ENCODE data around the gene FTH1.

The FTH1 gene

GRCh38 chr11:61918251-61918937, 49.0 kb downstream of the FTH1 start:
- Histone ChIP-seq H3K9me2 (replicated peaks; ENCODE audit: low read depth, low read length) (no peaks in the 10 kb centered on the region), H3F3A (ENCODE audit: low read depth) (no peaks in the 10 kb centered on the region), H3K79me2 (ENCODE audit: insufficient read depth, low read length) (no peaks in the 10 kb centered on the region), H4K20me1 (ENCODE audit: insufficient read depth, low read length, poor library complexity, severe bottlenecking) (no peaks in the 10 kb centered on the region), H3K27me3 (ENCODE audit: insufficient read depth, low read length, poor library complexity, severe bottlenecking) (no peaks in the 10 kb centered on the region), H3K36me3 (ENCODE audit: insufficient read depth, low read length) (no peaks in the 10 kb centered on the region), H3K4me2 (ENCODE audit: low read depth, low read length, poor library complexity, severe bottlenecking) (no peak overlapping the region), H2AFZ (ENCODE audit: low read length) (no peak overlapping the region), H3K9me3 (ENCODE audit: insufficient read depth, low read depth, low read length) (no peaks in the 10 kb centered on the region), H3K4me3 (ENCODE audit: low read length, poor library complexity, severe bottlenecking) (no peak overlapping the region), H3K9ac (ENCODE audit: low read depth, low read length, poor library complexity, severe bottlenecking) (no peak overlapping the region), H3K4me1 (ENCODE audit: insufficient read depth, low read length, poor library complexity, severe bottlenecking) (no peaks in the 10 kb centered on the region)
- TF ChIP-seq EZH2phosphoT487 (IDR thresholded peaks at IDR 0.05; ENCODE audit: borderline replicate concordance) (no peak), CTCF (conservative IDR thresholded peaks at IDR 0.05; ENCODE audit: low read length) (no peak)

GRCh38 chr11:61917334-61918109, 49.9 kb downstream of the FTH1 start, which contains the start of gene RAB3IL1:
Gene RAB3IL1, minus strand, starts transcription at chr11:61917566. Its CDS starts 199 bp downstream, at chr11:61917367.
- H4K20me1 ChIP-seq (ENCODE audit: insufficient read depth, low read length, poor library complexity, severe bottlenecking): no peaks in the 10 kb centered on the region
- H3K79me2 ChIP-seq (ENCODE audit: insufficient read depth, low read length): no peaks in the 10 kb centered on the region
- no peaks in the 10 kb centered on the region for H3K27me3 ChIP-seq (ENCODE audit: insufficient read depth, low read length, poor library complexity, severe bottlenecking)
- TF ChIP-seq CTCF (conservative IDR thresholded peaks at IDR 0.05; ENCODE audit: low read length) (no peak), EZH2phosphoT487 (IDR thresholded peaks at IDR 0.05; ENCODE audit: borderline replicate concordance) (no peak)
- no peak within 1 kb of the TSS for H3K9ac ChIP-seq (ENCODE audit: low read depth, low read length, poor library complexity, severe bottlenecking)
- no peak within 1 kb of the TSS for H3K4me2 ChIP-seq (ENCODE audit: low read depth, low read length, poor library complexity, severe bottlenecking)
- no peaks in the 10 kb centered on the region for H3K4me1 ChIP-seq (ENCODE audit: insufficient read depth, low read length, poor library complexity, severe bottlenecking)
- H3K9me2 ChIP-seq (replicated peaks; ENCODE audit: low read depth, low read length): no peaks in the 10 kb centered on the region
- H3F3A ChIP-seq (ENCODE audit: low read depth): no peaks in the 10 kb centered on the region
- H2AFZ ChIP-seq (ENCODE audit: low read length): no peak within 1 kb of the TSS
- H3K4me3 ChIP-seq (ENCODE audit: low read length, poor library complexity, severe bottlenecking): no peak within 1 kb of the TSS
- H3K36me3 ChIP-seq (ENCODE audit: insufficient read depth, low read length): no peaks in the 10 kb centered on the region
- H3K9me3 ChIP-seq (ENCODE audit: insufficient read depth, low read depth, low read length): no peaks in the 10 kb centered on the region

GRCh38 chr11:61916737-61917333, 50.6 kb downstream of the FTH1 start:
- Histone ChIP-seq H4K20me1 (ENCODE audit: insufficient read depth, low read length, poor library complexity, severe bottlenecking) (no peaks in the 10 kb centered on the region), H3K27me3 (ENCODE audit: insufficient read depth, low read length, poor library complexity, severe bottlenecking) (no peaks in the 10 kb centered on the region), H3K9me3 (ENCODE audit: insufficient read depth, low read depth, low read length) (no peaks in the 10 kb centered on the region), H3K9me2 (replicated peaks; ENCODE audit: low read depth, low read length) (no peaks in the 10 kb centered on the region), H3K36me3 (ENCODE audit: insufficient read depth, low read length) (no peaks in the 10 kb centered on the region), H3K79me2 (ENCODE audit: insufficient read depth, low read length) (no peaks in the 10 kb centered on the region), H3K9ac (ENCODE audit: low read depth, low read length, poor library complexity, severe bottlenecking) (no peak overlapping the region), H3K4me3 (ENCODE audit: low read length, poor library complexity, severe bottlenecking) (no peak overlapping the region), H3F3A (ENCODE audit: low read depth) (no peaks in the 10 kb centered on the region), H2AFZ (ENCODE audit: low read length) (no peak overlapping the region), H3K4me1 (ENCODE audit: insufficient read depth, low read length, poor library complexity, severe bottlenecking) (no peaks in the 10 kb centered on the region), H3K4me2 (ENCODE audit: low read depth, low read length, poor library complexity, severe bottlenecking) (no peak overlapping the region)
- TF ChIP-seq EZH2phosphoT487 (IDR thresholded peaks at IDR 0.05; ENCODE audit: borderline replicate concordance): no peak
- no peak for TF ChIP-seq CTCF (conservative IDR thresholded peaks at IDR 0.05; ENCODE audit: low read length)

All from Loucy (cell line).